ENCODE data around the gene LFNG.

LFNG gene

DNA sequence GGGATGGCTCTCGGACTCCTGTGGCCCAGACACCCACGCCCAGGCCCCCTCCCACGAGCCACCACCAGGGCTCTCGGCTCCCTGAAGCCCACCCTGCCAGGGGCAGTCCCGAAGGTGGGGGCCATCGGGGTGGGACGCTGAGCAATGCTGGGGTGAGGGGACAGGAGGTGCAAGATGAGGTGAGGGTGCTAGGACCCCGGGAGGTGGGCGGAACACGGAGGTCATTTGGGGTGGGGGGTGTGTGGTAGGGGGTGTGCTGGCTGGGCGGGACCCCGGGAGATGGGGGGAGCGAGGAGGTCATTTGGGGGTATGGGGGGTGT is 17.0 kb upstream of the LFNG start:
- no peak for DNase-seq (ENCODE audit: low read depth)
- TF ChIP-seq, protein P1, sequence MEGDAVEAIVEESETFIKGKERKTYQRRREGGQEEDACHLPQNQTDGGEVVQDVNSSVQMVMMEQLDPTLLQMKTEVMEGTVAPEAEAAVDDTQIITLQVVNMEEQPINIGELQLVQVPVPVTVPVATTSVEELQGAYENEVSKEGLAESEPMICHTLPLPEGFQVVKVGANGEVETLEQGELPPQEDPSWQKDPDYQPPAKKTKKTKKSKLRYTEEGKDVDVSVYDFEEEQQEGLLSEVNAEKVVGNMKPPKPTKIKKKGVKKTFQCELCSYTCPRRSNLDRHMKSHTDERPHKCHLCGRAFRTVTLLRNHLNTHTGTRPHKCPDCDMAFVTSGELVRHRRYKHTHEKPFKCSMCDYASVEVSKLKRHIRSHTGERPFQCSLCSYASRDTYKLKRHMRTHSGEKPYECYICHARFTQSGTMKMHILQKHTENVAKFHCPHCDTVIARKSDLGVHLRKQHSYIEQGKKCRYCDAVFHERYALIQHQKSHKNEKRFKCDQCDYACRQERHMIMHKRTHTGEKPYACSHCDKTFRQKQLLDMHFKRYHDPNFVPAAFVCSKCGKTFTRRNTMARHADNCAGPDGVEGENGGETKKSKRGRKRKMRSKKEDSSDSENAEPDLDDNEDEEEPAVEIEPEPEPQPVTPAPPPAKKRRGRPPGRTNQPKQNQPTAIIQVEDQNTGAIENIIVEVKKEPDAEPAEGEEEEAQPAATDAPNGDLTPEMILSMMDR (IDR thresholded peaks at IDR 0.05; ENCODE audit: insufficient read depth, low read depth, low read length, missing control alignments) = no peak
- no peak overlapping the region for H3K4me3 ChIP-seq (ENCODE audit: low read depth, low read length)

DNA sequence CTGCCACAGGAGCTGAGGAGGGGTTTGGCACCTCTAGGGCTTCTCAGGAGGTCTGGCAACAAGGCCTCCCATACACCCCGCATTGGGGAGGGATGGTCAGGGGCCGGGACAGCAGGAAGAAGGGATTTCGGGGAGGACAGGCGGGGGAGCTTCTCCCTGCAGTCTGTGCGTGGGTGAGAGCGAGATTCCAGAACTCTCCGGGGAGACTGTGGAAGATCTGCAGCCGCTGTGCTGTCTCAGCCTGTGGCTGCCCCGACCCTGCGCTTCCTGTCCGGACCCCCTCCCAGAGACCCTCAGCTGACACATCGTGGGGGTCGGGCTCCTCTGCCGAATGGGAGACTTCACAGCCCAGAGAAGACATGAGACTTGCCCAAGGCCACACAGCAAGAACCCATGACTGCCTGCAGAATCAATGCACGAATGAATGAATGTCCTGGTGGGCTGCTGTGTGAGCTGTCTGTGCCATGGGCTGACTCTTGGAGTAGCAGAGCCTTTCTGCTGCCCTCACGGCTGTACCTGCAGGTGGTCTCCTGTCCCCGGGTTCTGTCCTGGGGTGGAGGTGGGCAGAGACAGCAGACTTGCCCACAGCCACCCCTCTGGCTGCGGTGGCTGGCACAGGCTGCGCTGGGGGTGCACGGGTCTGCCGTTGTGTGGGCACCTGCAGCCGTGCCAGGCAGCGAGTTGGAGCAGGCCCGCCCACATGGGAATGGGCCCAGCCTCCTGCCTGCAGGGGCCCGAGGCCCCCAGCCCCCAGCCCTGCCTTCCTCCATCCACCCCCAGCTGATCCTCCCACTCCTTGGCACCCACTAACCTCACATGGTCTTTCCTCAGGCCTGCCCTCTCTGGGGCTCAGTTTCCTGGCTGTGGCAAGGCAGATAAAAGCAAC is 16.3 kb upstream of the LFNG start:
- DNase-seq (ENCODE audit: low read depth) = no peak
- TF ChIP-seq, protein P1 (IDR thresholded peaks at IDR 0.05; ENCODE audit: insufficient read depth, low read depth, low read length, missing control alignments) = no peak
- H3K4me3 ChIP-seq (ENCODE audit: low read depth, low read length) = no peak overlapping the region

DNA sequence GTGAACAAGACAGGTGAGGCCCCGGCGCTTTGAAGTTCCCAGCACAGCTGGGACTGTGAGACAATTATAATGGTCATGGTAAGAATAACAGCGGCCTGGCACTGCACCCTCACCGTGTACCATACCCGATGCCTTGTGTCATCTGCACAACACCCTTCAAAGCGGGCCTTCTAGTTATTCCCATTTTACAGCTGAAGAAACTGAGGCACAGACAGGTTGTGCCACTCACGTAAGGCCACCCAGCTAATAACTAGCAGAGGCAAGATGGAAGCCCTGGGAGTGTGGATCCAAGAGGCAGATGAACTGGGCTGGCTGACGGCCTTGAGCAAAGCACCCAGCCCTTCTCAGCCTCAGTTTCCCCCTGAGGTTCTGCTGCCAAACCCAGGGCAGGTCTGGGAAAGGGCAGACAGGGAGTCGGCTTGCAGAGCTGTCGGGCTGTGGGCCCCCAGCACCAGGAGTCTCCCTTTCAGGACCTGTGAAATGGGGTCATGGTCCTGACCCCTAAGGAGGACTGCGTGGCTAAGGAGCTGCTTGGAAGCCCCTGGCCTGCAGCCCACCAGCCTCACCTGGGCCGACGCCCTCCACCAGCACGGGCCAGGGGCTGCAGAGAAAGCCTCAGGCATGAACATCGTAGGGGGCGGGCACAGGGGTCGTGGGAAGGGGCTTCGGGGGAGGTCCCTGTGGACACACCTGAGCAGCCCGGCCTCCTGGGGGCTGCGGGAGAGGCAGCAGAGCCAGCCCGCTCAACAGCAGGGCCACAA is 15.3 kb upstream of the LFNG start:
- no peak overlapping the region for H3K4me3 ChIP-seq (ENCODE audit: low read depth, low read length)
- no peak for DNase-seq (ENCODE audit: low read depth)
- TF ChIP-seq, protein P1 (IDR thresholded peaks at IDR 0.05; ENCODE audit: insufficient read depth, low read depth, low read length, missing control alignments) = no peak

DNA sequence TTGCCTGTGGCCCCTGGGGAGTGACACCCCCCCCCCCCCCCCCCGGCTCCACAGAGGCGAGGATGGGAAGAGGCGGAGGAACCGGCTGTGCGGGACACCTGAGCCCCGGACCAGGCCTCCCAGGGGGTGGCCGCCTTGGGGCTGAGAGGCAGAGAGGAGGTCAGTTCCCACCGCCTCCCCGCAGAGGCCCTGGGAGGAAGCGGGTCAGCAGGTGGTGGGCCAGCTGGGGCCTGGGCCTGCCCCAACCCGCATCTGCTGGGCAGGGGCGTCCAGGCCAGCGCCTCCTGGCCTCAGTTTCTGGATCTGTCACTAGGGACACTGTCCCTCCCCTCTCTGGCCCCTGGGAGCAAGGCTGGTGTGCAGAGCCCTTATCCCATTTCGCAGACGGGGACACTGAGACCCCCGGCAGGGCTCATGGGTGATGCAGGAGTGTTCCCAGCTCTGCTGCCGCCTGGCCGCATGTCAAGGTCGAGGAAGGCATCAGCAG is 14.6 kb upstream of the LFNG start:
- TF ChIP-seq, protein P1 (IDR thresholded peaks at IDR 0.05; ENCODE audit: insufficient read depth, low read depth, low read length, missing control alignments) = no peak
- DNase-seq (ENCODE audit: low read depth) = no peak
- no peak overlapping the region for H3K4me3 ChIP-seq (ENCODE audit: low read depth, low read length)

DNA sequence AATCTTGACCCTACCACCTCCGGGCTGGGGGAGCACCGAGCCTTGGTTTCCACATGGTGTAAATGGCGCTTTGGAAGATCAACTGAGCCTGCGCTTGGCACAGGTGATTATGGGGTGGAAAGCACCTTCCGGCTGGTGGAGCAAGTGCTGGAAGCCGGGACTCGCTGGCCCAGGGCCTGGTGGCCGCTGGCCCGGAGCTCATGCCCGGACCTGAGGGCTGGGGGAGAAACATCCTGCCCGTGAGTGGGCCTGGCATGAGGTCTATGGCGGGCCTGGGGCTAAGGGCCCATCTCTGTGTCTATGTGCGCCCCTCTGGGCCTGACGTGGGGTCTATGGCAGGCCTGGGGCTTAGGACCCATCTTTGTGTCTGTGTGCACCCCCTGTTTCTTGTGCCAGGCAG is 14.2 kb upstream of the LFNG start:
- DNase-seq (ENCODE audit: low read depth) = no peak
- no peak overlapping the region for H3K4me3 ChIP-seq (ENCODE audit: low read depth, low read length)
- TF ChIP-seq, protein P1 (IDR thresholded peaks at IDR 0.05; ENCODE audit: insufficient read depth, low read depth, low read length, missing control alignments) = no peak

DNA sequence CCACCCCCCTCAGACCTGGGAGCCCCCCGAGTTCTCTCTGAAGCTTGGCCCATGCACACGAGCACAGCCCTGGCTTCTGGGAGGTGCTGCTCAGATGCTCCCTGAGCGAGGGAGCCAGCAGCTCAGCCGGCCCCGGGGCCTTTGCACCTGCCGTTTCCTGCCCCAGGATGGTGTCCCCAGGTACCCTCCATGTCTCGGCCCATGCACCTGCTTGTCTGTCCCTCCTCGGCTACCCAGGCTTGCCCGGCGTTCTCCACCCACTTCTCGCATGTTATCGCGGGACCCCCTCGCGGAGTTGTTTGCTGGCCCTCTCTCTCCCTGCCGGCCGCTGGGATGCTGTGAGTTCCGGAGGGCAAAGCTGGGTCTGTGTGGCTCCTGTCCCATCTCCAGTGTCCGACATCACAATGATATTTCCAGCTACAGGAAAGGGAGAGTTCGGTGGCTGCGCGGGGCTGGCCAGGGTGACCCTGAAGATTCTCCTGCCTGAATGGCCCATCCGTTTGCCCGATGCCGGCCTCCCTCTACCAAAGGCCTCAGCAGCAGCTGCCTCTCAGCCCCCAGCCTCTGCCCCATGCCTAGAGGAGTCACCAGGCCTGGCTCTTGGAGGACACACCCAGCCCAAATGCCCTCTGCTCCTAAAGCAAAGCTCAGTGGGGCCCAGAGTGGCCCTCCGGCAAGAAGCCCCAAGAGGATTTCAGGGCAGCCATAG is 12.2 kb upstream of the LFNG start:
- H3K4me3 ChIP-seq (ENCODE audit: low read depth, low read length) = no peak overlapping the region
- TF ChIP-seq, protein P1 (IDR thresholded peaks at IDR 0.05; ENCODE audit: insufficient read depth, low read depth, low read length, missing control alignments) = no peak
- DNase-seq (ENCODE audit: low read depth) = no peak

All from GM12865 (cell line).